ENCODE measurements around the gene GREB1. TPM values are rescaled to one million over a fixed set of nuclear protein-coding genes. Genes with fewer than 3 reads are reported as not detected.
A peak's percentile ranks its signal among the peaks of the same experiment; 100 is the strongest.

Gene GREB1
- polyA plus RNA-seq, 1 donor from 2014 or later: not detected

DNA sequence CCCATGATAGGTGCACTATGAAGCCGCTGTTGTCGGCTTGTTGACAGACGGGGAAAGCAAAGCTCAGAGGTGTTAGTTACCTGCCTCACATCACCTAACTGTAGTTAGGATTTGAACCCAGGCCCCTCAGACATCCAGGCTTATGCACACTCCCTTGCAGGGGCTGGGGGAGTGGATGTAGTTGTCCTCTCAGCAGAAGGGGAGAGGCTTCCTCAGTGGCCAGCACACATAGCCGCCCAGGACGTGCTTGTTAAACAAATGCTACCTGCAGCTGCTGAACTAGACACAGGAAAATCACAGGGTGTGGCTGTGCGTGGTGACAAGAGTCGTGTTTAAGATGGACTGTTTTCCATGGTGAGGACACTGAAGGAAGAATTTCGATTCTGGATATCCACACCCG is 39.2 kb downstream of the GREB1 start:
- H3K4me1 Mint-ChIP-seq: no peaks in the 10 kb centered on the region
- peaks cover 1% of the 10 kb centered on the region for H3K36me3 Mint-ChIP-seq
- no peak overlapping the region for H3K4me3 Mint-ChIP-seq
- H3K9me3 Mint-ChIP-seq: no peaks in the 10 kb centered on the region
- peaks cover 3% of the 10 kb centered on the region for H3K27me3 Mint-ChIP-seq
- no peak overlapping the region for H3K27ac Mint-ChIP-seq

DNA sequence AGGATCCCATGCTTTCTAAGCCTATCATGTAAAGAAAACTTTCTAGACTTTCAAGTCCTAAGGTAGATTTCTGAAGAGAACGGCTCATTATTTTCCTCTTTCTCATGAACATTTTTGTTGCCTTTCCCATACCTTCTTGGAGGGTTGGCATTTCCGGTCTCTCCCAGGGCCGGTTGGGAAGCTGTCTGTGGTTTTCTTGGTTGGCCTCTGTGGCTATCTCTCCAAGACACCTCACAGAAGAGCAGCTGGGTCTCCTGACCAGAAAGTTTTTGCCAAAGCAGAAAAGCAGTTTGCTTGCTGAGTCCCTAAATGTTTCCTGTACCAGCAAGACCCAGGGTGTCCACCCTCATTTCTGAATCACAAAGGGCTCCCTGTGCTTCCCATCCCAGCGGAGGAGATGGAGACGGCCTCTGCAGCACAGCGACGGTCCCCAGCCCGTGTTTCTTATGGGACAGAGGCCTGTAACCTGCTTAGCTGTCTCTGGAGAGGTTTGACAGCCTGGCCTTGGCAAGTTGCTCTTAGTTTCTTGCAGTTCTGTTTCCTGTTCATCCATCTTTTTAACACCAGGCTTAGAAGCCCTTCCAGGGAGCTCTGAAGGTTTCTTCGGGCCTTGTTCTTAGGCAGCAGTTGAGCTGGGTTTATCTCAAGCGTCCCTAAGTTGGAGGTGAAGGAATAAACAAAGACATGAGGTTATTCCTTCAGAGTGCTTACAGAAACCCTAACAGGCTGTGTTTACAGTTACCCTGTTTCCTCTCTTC is 39.8 kb downstream of the GREB1 start:
- Mint-ChIP-seq H3K27me3 (peaks cover 3% of the 10 kb centered on the region), H3K4me3 (no peak overlapping the region), H3K36me3 (peaks cover 1% of the 10 kb centered on the region), H3K27ac (no peak overlapping the region), H3K4me1 (no peaks in the 10 kb centered on the region), H3K9me3 (no peaks in the 10 kb centered on the region)

DNA sequence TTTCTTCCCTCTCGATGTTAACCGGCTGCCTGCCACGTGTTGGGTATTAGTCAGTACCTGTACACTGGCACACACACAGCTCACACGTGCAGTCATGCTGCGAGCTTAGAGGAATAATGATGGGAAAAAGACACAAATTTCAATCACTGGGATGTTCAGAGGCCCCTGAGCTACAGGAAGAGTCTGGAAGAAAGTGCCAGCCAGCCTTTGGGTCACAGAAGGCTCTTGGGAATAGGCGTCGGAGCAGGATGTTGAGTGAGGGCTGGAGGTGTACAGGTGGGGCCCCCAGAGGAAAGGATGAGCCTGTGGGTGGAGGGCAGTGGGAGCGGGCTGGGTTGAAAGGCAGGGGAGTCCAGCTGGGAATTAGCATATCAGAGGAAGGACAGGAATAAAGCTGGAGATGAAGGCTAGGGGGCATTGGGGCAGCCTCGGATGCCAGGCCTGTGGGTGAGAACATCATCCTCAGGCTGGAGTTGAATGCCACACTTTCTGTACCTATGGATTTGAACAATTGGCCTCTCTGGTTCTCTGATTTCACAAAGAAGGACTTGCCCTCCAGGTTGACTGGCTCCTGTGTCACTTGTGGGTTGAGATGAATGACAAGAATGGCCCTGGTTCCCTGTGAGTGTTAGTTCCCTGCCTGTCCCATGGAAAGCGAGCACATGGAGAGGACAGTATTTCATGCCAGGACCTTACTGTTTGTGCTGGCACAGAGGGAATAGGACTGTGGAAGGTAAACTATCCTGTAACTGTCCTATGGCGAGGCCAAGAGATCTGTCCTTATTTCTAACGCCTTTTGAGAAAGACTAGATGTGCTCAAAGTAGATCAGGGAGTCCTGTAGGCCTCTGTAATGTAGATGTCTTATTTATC is 40.6 kb downstream of the GREB1 start:
- H3K4me3 Mint-ChIP-seq: no peak overlapping the region
- H3K4me1 Mint-ChIP-seq: no peaks in the 10 kb centered on the region
- H3K9me3 Mint-ChIP-seq: no peaks in the 10 kb centered on the region
- peaks cover 3% of the 10 kb centered on the region for H3K27me3 Mint-ChIP-seq
- H3K36me3 Mint-ChIP-seq: peaks cover 1% of the 10 kb centered on the region
- no peak overlapping the region for H3K27ac Mint-ChIP-seq

DNA sequence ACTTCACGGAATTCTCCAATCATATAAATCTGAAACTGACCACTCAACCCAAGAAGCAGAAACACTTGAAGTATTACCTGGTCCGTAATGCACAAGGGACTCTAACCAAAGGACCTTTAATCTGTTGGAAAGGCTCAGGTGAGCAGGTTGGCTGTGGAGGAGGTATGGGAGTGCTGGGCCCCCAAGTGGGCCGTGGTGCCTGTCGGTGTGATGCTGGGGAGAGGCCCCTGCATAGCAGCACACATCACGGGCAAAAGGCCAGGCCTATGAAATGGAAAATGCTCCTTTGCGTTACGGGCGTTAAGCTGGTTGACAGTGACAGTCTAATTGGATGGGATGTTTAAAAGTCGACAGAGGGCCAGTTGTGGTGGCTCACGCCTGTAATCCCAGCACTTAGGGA is 42.6 kb downstream of the GREB1 start:
- H3K4me1 Mint-ChIP-seq: no peaks in the 10 kb centered on the region
- peaks cover 3% of the 10 kb centered on the region for H3K27me3 Mint-ChIP-seq
- no peak overlapping the region for H3K4me3 Mint-ChIP-seq
- H3K27ac Mint-ChIP-seq: no peak overlapping the region
- H3K9me3 Mint-ChIP-seq: no peaks in the 10 kb centered on the region
- H3K36me3 Mint-ChIP-seq: peaks cover 2% of the 10 kb centered on the region

DNA sequence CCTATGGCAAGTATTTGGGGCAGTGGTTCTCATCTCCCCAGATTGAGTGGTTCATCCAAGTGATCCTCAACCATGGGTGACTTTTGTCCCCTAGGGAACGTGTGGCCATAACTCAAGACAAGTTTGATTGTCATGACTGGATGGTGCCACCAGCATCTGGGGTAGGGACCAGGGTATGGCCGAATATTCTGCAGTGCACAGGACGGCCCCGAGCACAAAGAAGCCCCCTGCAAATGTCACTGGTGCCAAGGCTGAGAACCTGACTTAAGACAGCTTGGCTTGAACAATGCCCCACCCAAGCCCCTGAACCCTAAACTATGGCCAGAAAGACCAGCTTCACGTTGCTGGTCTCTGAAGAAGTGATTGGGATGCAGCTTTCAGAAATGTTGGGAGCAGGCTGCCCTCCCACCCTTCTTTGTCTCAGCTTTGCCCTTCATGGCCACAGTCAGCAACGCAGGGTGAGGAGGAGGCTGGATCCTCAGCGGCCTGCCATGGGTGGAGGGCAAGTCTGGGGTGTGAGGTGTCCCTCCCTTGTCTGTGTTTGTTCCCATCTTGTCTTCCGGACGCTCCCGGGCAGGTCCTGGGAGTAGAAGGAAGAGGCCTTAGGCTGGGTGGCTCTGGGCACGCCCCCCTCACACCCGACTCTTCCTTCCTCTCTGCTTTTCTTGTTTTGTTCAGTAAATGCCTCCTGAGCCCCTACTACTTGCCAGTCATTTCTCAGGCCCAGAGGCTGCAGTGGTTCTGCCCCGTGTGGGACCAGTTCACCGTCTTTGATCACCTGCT is 43.4 kb downstream of the GREB1 start:
- H3K4me3 Mint-ChIP-seq: no peak overlapping the region
- no peaks in the 10 kb centered on the region for H3K4me1 Mint-ChIP-seq
- no peak overlapping the region for H3K27ac Mint-ChIP-seq
- peaks cover 2% of the 10 kb centered on the region for H3K36me3 Mint-ChIP-seq
- peaks cover 1% of the 10 kb centered on the region for H3K27me3 Mint-ChIP-seq
- no peaks in the 10 kb centered on the region for H3K9me3 Mint-ChIP-seq

DNA sequence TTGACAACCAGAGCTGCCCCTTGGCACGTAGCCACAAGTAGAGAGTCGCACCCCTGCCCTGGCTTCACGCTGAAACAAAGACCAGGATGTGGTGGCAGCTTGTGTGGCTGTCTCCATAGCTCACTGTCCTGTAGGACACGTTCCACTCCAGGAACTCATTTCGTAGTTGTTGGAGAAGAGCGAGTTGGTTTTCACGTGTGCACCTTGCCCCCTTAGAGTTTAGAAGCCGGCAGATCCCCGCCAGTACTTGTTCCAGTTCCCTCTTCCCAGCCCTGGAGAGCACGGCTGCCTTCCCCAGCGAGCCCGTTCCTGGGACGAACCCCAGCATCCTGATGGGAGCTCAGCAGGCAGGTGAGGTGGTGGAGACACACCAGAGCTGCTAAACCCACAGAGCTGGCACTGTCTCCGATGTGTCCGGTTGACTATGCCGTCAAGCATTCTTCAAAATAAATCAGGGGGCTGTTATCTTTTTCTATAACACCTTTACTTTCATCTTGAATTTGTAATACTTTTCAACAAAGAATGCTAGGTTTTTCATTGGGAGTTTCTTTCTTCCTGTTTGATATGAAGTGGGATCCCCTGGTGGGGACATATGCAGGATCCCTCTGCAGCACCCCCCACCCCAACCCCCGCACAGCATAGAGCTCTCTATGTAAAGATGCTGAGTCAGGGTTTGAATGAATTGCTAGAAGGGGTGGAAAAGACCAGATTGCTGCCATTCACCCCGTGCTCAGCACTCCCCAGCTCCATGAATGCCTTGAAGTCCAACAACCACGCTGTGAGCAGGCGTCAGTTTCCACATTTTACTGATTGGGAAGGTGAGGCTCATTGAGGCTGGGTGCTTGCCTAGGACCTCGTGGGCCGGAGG is 44.5 kb downstream of the GREB1 start:
- H3K4me1 Mint-ChIP-seq: no peaks in the 10 kb centered on the region

DNA sequence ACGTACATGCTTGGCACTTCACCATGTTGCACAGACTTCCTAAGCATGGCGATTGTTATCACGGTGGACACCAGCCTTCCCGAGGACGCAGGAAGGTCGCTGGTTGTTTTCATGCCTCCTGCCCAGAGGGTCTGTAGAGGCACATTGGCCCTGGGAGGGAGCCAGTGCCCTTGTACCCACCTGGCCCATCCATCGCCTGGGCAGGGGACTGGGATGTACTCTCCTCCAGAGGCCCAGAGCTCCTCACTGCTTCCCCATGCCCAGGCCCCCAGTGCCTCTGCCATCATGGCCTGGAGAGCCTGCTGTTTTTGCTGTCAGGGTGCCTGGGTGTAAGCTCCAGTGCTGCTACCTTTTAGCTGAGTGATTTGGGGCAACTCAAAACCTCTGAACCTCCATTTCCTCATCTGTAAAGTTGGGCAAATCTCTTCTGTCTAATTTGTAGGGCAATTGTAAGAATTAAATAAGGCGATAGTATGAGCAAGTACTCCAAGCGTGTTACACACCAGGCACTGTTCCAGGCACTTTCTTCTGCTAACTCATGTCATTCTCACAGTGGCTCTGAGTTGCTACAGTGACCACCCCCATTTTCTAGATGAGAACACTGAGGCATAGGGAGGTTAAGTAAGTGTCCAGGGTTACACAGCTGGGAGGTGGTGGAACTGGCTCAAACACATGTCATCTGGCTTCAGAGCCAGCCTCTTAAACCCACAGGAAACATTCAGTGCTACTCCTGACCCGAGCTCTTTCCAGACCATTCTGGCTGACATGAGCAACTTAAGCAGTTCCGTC is 45.3 kb downstream of the GREB1 start:
- Mint-ChIP-seq H3K36me3 (peaks cover 2% of the 10 kb centered on the region), H3K27me3 (peaks cover 3% of the 10 kb centered on the region), H3K27ac (no peak overlapping the region), H3K9me3 (no peaks in the 10 kb centered on the region), H3K4me1 (no peaks in the 10 kb centered on the region), H3K4me3 (no peak overlapping the region)

More for the DNA sequence above, 44.5 kb downstream of the GREB1 start:
- H3K27me3 Mint-ChIP-seq: peaks cover 1% of the 10 kb centered on the region
- H3K27ac Mint-ChIP-seq: no peak overlapping the region
- H3K4me3 Mint-ChIP-seq: no peak overlapping the region
- no peaks in the 10 kb centered on the region for H3K9me3 Mint-ChIP-seq
- peaks cover 2% of the 10 kb centered on the region for H3K36me3 Mint-ChIP-seq

DNA sequence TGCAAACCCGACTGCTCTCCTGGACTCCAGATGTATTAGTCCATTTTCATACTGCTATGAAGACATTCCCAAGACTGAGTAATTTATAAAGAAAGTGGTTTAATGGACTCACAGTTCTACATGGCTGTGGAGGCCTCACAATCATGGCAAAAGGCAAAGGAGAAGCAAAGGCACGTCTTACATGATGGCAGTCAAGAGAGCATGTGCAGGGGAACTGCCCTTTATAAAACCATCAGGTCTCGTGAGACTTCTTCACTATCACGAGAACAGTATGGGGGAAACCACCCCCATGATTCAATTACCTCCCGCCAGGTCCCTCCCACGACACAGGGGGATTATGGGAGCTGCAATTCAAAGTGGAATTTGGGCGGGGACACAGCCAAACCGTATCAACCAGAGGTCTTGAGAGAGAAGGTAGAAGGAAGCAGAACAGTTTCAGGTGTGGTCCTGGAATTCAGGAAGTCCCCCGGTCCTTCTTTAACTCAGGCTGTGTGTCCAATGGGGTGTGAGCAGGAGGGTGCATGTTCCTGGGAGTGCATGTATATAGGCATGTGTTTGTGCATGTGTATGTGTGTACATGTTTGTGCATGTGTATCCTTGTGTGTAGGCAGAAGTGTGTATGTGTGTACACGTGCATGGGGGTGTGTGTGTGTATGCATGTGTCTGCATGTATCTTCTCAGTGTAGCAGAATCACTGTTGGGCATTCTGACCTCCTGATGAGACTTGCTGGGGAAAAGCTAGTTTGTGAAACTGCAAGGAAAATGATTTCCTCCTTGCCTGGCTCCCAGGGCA is 46.2 kb downstream of the GREB1 start:
- H3K4me3 Mint-ChIP-seq: no peak overlapping the region
- H3K27ac Mint-ChIP-seq: peak overlapping the region in 1 of 3 donors; percentile 55
- H3K4me1 Mint-ChIP-seq: no peaks in the 10 kb centered on the region
- H3K27me3 Mint-ChIP-seq: peaks cover 5% of the 10 kb centered on the region
- H3K36me3 Mint-ChIP-seq: peaks cover 2% of the 10 kb centered on the region
- H3K9me3 Mint-ChIP-seq: no peaks in the 10 kb centered on the region

DNA sequence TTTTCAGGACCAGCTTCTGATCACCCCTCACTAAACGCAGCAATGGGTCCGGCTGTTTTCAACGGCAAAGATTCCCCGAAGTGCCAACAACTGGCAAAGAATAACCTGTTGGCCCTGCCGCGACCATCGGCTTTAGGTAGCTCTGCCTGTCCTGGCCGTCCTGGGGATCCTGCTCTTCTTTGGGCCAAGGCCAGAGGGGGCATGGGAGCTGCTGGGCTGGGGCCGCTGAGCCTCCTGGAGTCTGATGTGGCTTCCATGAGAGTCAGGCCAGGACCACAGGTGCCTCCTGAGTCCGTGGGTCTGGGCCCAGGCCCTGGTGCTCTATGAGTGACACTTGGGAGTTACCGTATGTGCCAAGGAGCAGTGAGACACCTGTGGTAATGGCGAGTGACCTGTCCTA is 46.9 kb downstream of the GREB1 start:
- Mint-ChIP-seq H3K27ac (peak overlapping the region in 1 of 3 donors; percentile 55), H3K4me1 (no peaks in the 10 kb centered on the region), H3K36me3 (peaks cover 2% of the 10 kb centered on the region), H3K9me3 (no peaks in the 10 kb centered on the region), H3K27me3 (peaks cover 8% of the 10 kb centered on the region), H3K4me3 (no peak overlapping the region)

DNA sequence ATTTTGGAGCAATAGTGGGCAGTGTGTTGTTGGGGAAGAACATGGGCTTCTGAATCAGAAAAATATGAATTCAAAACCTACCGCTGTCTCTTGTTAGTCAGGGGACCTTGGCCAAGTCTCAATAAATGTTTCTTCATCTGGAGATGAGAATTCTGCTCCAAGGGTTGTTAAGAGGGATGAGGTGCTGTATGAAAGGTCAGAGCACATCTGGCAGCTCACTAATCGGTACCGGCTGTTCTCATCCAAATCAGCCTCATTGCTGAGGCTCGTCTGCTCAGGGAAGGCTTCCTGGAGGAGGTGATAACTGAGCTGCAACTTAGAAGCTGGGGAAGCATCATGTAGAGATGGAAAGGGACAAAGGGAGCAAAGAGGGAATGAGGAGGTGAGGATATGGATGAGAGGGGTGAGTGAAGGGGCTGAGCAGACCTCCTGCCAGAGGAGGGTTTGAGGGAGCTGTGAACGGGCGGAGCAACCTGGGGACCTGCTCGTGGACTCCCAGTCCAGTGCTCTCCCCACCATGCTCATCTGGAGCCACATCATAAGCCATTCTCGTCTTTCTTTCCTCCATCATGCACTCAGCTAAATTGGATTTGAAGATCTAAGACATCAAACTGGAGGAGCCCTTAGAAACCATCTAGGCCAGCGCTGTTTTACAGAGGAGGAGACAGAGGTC is 47.4 kb downstream of the GREB1 start:
- peaks cover 2% of the 10 kb centered on the region for H3K36me3 Mint-ChIP-seq

DNA sequence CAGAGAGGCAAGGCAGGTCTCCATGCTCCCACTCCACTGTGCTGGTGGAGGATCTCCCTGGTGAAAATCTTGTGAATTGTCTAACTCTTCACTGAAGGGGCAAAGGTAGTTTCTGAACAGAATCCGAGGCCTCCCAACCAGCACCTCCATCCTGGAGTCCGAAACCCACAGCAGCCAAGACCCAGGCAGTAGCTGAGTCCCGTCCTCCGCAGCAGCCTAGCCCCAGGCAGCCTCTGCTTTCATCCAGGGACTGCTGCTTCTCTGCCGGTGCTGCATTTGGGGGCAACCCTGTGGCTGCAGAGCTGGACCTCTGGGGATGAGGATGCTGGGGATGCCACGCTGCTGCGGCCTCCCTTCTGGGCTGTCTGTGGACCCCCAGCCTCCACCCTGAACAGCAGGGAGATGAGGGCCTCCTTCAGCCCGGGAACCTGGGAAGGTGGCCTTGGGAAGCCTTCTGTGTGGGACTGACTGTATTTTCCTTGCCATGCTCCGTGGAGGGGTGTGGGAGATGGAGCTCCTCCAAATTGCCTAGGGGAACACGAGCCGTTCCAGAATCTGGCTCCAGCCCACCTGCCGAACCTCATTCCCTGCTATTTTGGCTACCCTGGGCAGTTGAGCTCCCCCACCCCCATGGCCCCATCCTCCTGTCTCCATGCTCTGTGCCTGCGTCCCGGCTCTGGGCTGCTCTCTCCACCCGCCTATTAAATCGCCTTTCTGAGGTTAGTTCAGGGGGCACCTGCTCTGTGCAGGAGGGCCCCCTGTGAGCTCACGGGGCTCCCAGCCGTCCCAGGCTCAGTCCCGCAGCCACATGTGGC is 48.2 kb downstream of the GREB1 start:
- Mint-ChIP-seq H3K27me3 (peaks cover 8% of the 10 kb centered on the region), H3K4me3 (no peak overlapping the region), H3K4me1 (no peaks in the 10 kb centered on the region), H3K27ac (no peak overlapping the region), H3K9me3 (no peaks in the 10 kb centered on the region), H3K36me3 (peaks cover 2% of the 10 kb centered on the region)

More for the DNA sequence above, 47.4 kb downstream of the GREB1 start:
- Mint-ChIP-seq H3K27ac (no peak overlapping the region), H3K9me3 (no peaks in the 10 kb centered on the region), H3K4me3 (no peak overlapping the region), H3K4me1 (no peaks in the 10 kb centered on the region), H3K27me3 (peaks cover 8% of the 10 kb centered on the region)

DNA sequence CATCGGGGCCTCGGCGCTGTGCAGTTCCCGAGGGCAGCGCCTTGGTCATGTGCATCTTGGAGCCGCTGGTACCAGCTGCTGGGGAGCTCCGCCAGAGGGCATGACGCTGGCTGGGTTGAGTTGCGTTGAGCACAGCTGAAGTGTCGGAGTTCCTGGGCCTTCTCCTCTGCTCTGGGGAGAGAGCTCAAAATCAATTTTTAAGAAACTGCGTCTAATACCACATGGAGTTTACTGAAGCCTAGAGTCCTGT is 48.7 kb downstream of the GREB1 start:
- no peak overlapping the region for H3K27ac Mint-ChIP-seq
- H3K36me3 Mint-ChIP-seq: peaks cover 2% of the 10 kb centered on the region
- no peaks in the 10 kb centered on the region for H3K4me1 Mint-ChIP-seq
- H3K4me3 Mint-ChIP-seq: no peak overlapping the region
- no peaks in the 10 kb centered on the region for H3K9me3 Mint-ChIP-seq
- peaks cover 7% of the 10 kb centered on the region for H3K27me3 Mint-ChIP-seq

Data from IgD-negative memory B cell (primary cell).